GM23338 (cell line): Measurements from ENCODE around the gene TOX2. TPM values are rescaled to one million over a fixed set of nuclear protein-coding genes. Genes with fewer than 3 reads are reported as not detected.

Experiments
- ATAC-seq: fragments of 200-7000 bp; cut with Tn5 transposase; 3 replicates; pipeline ENCODE4 v1.9.1; 2020
- DNase-seq: peaks from one replicate; pipeline ENCODE4 v3.0.0-alpha.2; 2015; ENCODE audit warnings: low spot score
- H2AFZ ChIP-seq: fragments of 200-600 bp; sonication (generic); 2 replicates; pipeline ENCODE4 v1.8.0; 2016; ENCODE audit warnings: antibody characterized with exemption, mild to moderate bottlenecking, moderate library complexity
- H3F3A ChIP-seq: fragments of 200-600 bp; sonication (generic); replicated peaks from 2 replicates; pipeline ENCODE4 v1.8.0; 2017; ENCODE audit warnings: antibody characterized with exemption, mixed run types, low read depth
- H3K27ac ChIP-seq: fragments of 200-600 bp; sonication (generic); 2 replicates; pipeline ENCODE4 v1.6.1; 2016; ENCODE audit warnings: low read depth
- H3K27me3 ChIP-seq: fragments of 200-600 bp; sonication (generic); 2 replicates; pipeline ENCODE4 v1.8.0; 2016; ENCODE audit warnings: mild to moderate bottlenecking, mixed run types, moderate library complexity; ENCODE audit not compliant: insufficient read depth
- H3K36me3 ChIP-seq: fragments of 200-600 bp; sonication (generic); 2 replicates; pipeline ENCODE4 v1.8.0; 2016; ENCODE audit warnings: mild to moderate bottlenecking; ENCODE audit not compliant: insufficient read depth
- H3K4me1 ChIP-seq: fragments of 200-600 bp; sonication (generic); 2 replicates; pipeline ENCODE4 v1.8.0; 2016; ENCODE audit warnings: mild to moderate bottlenecking, moderate library complexity; ENCODE audit not compliant: insufficient read depth
- H3K4me2 ChIP-seq: fragments of 200-600 bp; sonication (generic); 2 replicates; pipeline ENCODE4 v1.7.1; 2017; ENCODE audit warnings: mixed run types
- H3K4me3 ChIP-seq: fragments of 200-600 bp; sonication (generic); 2 replicates; pipeline ENCODE4 v1.6.1; 2016; ENCODE audit warnings: mixed run types
- H3K79me2 ChIP-seq: fragments of 200-600 bp; sonication (generic); replicated peaks from 2 replicates; pipeline ENCODE4 v1.8.0; 2017; ENCODE audit warnings: mild to moderate bottlenecking; ENCODE audit not compliant: insufficient read depth
- H3K9me2 ChIP-seq: fragments of 200-600 bp; sonication (generic); 2 replicates; pipeline ENCODE4 v1.8.0; 2017; ENCODE audit not compliant: insufficient read depth
- H4K20me1 ChIP-seq: fragments of 200-600 bp; sonication (generic); replicated peaks from 2 replicates; pipeline ENCODE4 v1.8.0; 2017; ENCODE audit warnings: mild to moderate bottlenecking; ENCODE audit not compliant: insufficient read depth
- H3K27ac Mint-ChIP-seq: 2 replicates; pipeline ENCODE4 v1.8.0; 2020; ENCODE audit warnings: inconsistent platforms, mild to moderate bottlenecking, moderate library complexity, mixed read lengths
- H3K27me3 Mint-ChIP-seq: 3 replicates; pipeline ENCODE4 v1.8.0; 2022; ENCODE audit warnings: low read depth, mild to moderate bottlenecking, moderate library complexity, mixed read lengths, inconsistent platforms; ENCODE audit not compliant: insufficient read depth, poor library complexity
- H3K36me3 Mint-ChIP-seq: 3 replicates; pipeline ENCODE4 v1.8.0; 2021; ENCODE audit warnings: low read depth, mild to moderate bottlenecking, inconsistent platforms, moderate library complexity, mixed read lengths
- H3K4me1 Mint-ChIP-seq: 3 replicates; pipeline ENCODE4 v1.8.0; 2020; ENCODE audit warnings: mild to moderate bottlenecking, inconsistent platforms, mixed read lengths
- H3K4me3 Mint-ChIP-seq: 3 replicates; pipeline ENCODE4 v1.8.0; 2021; ENCODE audit warnings: moderate library complexity, mild to moderate bottlenecking, inconsistent platforms, mixed read lengths
- H3K9me3 Mint-ChIP-seq: 3 replicates; pipeline ENCODE4 v1.8.0; 2020; ENCODE audit warnings: moderate library complexity, mild to moderate bottlenecking, inconsistent platforms, mixed read lengths
- CREB1 ChIP-seq: fragments of 250-450 bp; sonication (Bioruptor Pico); IDR thresholded peaks from 2 replicates; pipeline ENCODE4 v1.5.0; 2020; ENCODE audit warnings: low read depth, mild to moderate bottlenecking, moderate library complexity
- CTCF ChIP-seq, 2 experiments: fragments of 200-600 bp in 1 of 2; sonication (generic) in 1 of 2; conservative IDR thresholded peaks; 2 replicates each; pipeline versions ENCODE4 v1.5.1 to v1.6.1; 2016 to 2017; ENCODE audit warnings: antibody characterized with exemption in 2 of 2, low read depth in 2 of 2, mild to moderate bottlenecking in 2 of 2, moderate library complexity in 1 of 2
- ETS1 ChIP-seq: IDR thresholded peaks from 2 replicates; pipeline ENCODE4 v1.6.1; 2016; ENCODE audit warnings: antibody characterized with exemption
- EZH2 ChIP-seq: fragments of 200-600 bp; sonication (generic); IDR thresholded peaks from one replicate; pipeline ENCODE4 v1.8.0; 2017; ENCODE audit warnings: antibody characterized with exemption, mild to moderate bottlenecking, low read depth; ENCODE audit not compliant: unreplicated experiment
- EZH2phosphoT487 ChIP-seq: fragments of 200-600 bp; sonication (generic); IDR thresholded peaks from one replicate; pipeline ENCODE4 v1.8.1; 2018; ENCODE audit warnings: antibody characterized with exemption; ENCODE audit not compliant: unreplicated experiment
- JUNB ChIP-seq: IDR thresholded peaks from one replicate; pipeline ENCODE4 v1.6.1; 2016; ENCODE audit warnings: antibody characterized with exemption; ENCODE audit not compliant: unreplicated experiment
- NANOG ChIP-seq: IDR thresholded peaks from 2 replicates; pipeline ENCODE4 v1.6.1; 2016; ENCODE audit warnings: antibody characterized with exemption, borderline replicate concordance
- POLR2AphosphoS5 ChIP-seq: IDR thresholded peaks from 2 replicates; pipeline ENCODE4 v1.6.1; 2016; ENCODE audit warnings: antibody characterized with exemption, low read depth
- REST ChIP-seq: IDR thresholded peaks from one replicate; pipeline ENCODE4 v1.6.1; 2018; ENCODE audit warnings: antibody characterized with exemption; ENCODE audit not compliant: unreplicated experiment
- STAT1 ChIP-seq: IDR thresholded peaks from one replicate; pipeline ENCODE4 v1.6.1; 2016; ENCODE audit warnings: antibody characterized with exemption; ENCODE audit not compliant: unreplicated experiment
- ZNF114 ChIP-seq: fragments of 250-450 bp; sonication (Bioruptor Pico); IDR thresholded peaks from 2 replicates; pipeline ENCODE4 v1.5.0; 2020; ENCODE audit warnings: mild to moderate bottlenecking, moderate library complexity
- ZNF331 ChIP-seq: fragments of 250-450 bp; sonication (Bioruptor Pico); IDR thresholded peaks from 2 replicates; pipeline ENCODE4 v1.5.0; 2020; ENCODE audit warnings: low read depth, mild to moderate bottlenecking, moderate library complexity
- polyA plus RNA-seq: library from polyadenylated mRNA; unstranded; fragments of >200 nt; fragmentation: Nextera tagmentation; extraction: Ambion mirVana; gene quantifications from 2 replicates; pipeline ENCODE4 v1.2.1, GENCODE V29; 2016
- total RNA-seq: library from RNA; depleted of rRNA; stranded (reverse); fragments of >200 nt; shearing (Covaris generic); gene quantifications from 2 replicates; pipeline ENCODE4 v1.2.3, GENCODE V29; 2014

The TOX2 gene
- total and polyA plus RNA-seq, 2 experiments from 2014 or later: 1.4 to 1.5 TPM

- H3K4me3 ChIP-seq: no peak overlapping the region
- Mint-ChIP-seq H3K27me3 (peaks cover 5% of the 10 kb centered on the region), H3K4me1 (peaks cover 18% of the 10 kb centered on the region), H3K9me3 (no peaks in the 10 kb centered on the region), H3K27ac (no peak overlapping the region), H3K4me3 (no peak overlapping the region), H3K36me3 (no peaks in the 10 kb centered on the region)
- ATAC-seq (no peak), DNase-seq (no peak)
- no peaks in the 10 kb centered on the region for H4K20me1 ChIP-seq
- peaks cover 3% of the 10 kb centered on the region; the same call in 1 of the 2 replicates for H3K4me1 ChIP-seq
- no peak for TF ChIP-seq EZH2phosphoT487
- TF ChIP-seq EZH2: no peak
- TF ChIP-seq POLR2AphosphoS5: no peak
- no peak for TF ChIP-seq CTCF (conservative IDR thresholded peaks at IDR 0.05; ENCODE audit: low read depth in 2 of 2)
- no peak for TF ChIP-seq REST
- H3F3A ChIP-seq: no peaks in the 10 kb centered on the region
- H3K27ac ChIP-seq: no peak overlapping the region
- no peak overlapping the region for H2AFZ ChIP-seq
- no peaks in the 10 kb centered on the region for H3K79me2 ChIP-seq
- no peaks in the 10 kb centered on the region for H3K9me2 ChIP-seq
- H3K36me3 ChIP-seq: no peaks in the 10 kb centered on the region
- H3K27me3 ChIP-seq: peaks cover 5% of the 10 kb centered on the region; the same call in 1 of the 2 replicates
- no peak overlapping the region for H3K4me2 ChIP-seq
Measured at GRCh38 chr20:43923322-43923721, 8.7 kb downstream of the TOX2 start.

GRCh38 chr20:43923917-43924316 is 9.3 kb downstream of the TOX2 start:
- Histone ChIP-seq H3K4me2 (no peak overlapping the region), H3K4me1 (peaks cover 3% of the 10 kb centered on the region; the same call in 1 of the 2 replicates), H2AFZ (no peak overlapping the region), H3K36me3 (no peaks in the 10 kb centered on the region), H4K20me1 (no peaks in the 10 kb centered on the region), H3K4me3 (no peak overlapping the region), H3K27me3 (no peaks in the 10 kb centered on the region), H3K9me2 (no peaks in the 10 kb centered on the region), H3K27ac (no peak overlapping the region), H3K79me2 (no peaks in the 10 kb centered on the region), H3F3A (no peaks in the 10 kb centered on the region)
- no peak for ATAC-seq
- Mint-ChIP-seq H3K9me3 (no peaks in the 10 kb centered on the region), H3K4me1 (peaks cover 18% of the 10 kb centered on the region), H3K4me3 (no peak overlapping the region), H3K27me3 (peaks cover 5% of the 10 kb centered on the region), H3K27ac (no peak overlapping the region), H3K36me3 (no peaks in the 10 kb centered on the region)
- no peak for DNase-seq
- TF ChIP-seq ZNF114 (CRISPR knock-in tag): no peak
- TF ChIP-seq STAT1: no peak
- TF ChIP-seq CTCF (conservative IDR thresholded peaks at IDR 0.05; ENCODE audit: low read depth in 2 of 2): no peak
- TF ChIP-seq EZH2: no peak
- TF ChIP-seq JUNB: no peak
- no peak for TF ChIP-seq ETS1
- no peak for TF ChIP-seq CREB1 (CRISPR knock-in tag)
- no peak for TF ChIP-seq NANOG
- no peak for TF ChIP-seq ZNF331 (CRISPR knock-in tag)
- TF ChIP-seq REST: no peak
- no peak for TF ChIP-seq POLR2AphosphoS5
- TF ChIP-seq EZH2phosphoT487: no peak
